ENCODE results near the gene KRT25. TPM values are rescaled to one million over a fixed set of nuclear protein-coding genes. Genes with fewer than 3 reads are reported as not detected.
A peak's percentile ranks its signal among the peaks of the same experiment; 100 is the strongest.

Gene KRT25
- total RNA-seq, 1 donor from 2014 or later, result not detected

- Mint-ChIP-seq H3K27ac (no peak overlapping the region), H3K4me1 (ENCODE audit: low read depth) (peaks cover 1% of the 10 kb centered on the region), H3K36me3 (ENCODE audit: insufficient read depth) (no peaks in the 10 kb centered on the region), H3K9me3 (ENCODE audit: low read depth) (no peaks in the 10 kb centered on the region), H3K4me3 (ENCODE audit: low read depth) (no peak overlapping the region), H3K27me3 (no peaks in the 10 kb centered on the region)
- DNase-seq (ENCODE audit: low spot score, unreplicated experiment), result no peak
- TF ChIP-seq, protein P1, sequence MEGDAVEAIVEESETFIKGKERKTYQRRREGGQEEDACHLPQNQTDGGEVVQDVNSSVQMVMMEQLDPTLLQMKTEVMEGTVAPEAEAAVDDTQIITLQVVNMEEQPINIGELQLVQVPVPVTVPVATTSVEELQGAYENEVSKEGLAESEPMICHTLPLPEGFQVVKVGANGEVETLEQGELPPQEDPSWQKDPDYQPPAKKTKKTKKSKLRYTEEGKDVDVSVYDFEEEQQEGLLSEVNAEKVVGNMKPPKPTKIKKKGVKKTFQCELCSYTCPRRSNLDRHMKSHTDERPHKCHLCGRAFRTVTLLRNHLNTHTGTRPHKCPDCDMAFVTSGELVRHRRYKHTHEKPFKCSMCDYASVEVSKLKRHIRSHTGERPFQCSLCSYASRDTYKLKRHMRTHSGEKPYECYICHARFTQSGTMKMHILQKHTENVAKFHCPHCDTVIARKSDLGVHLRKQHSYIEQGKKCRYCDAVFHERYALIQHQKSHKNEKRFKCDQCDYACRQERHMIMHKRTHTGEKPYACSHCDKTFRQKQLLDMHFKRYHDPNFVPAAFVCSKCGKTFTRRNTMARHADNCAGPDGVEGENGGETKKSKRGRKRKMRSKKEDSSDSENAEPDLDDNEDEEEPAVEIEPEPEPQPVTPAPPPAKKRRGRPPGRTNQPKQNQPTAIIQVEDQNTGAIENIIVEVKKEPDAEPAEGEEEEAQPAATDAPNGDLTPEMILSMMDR (IDR thresholded peaks at IDR 0.05; ENCODE audit: unreplicated experiment), result no peak
Measured at GRCh38 chr17:40714473-40714872, 40.7 kb downstream of the KRT25 start.

- no peak overlapping the region for H3K27ac Mint-ChIP-seq
- H3K4me1 Mint-ChIP-seq (ENCODE audit: low read depth), result no peaks in the 10 kb centered on the region
- peaks cover 2% of the 10 kb centered on the region for H3K27me3 Mint-ChIP-seq
- TF ChIP-seq, protein P1 (IDR thresholded peaks at IDR 0.05; ENCODE audit: unreplicated experiment), result no peak
- no peak for DNase-seq (ENCODE audit: low spot score, unreplicated experiment)
- no peaks in the 10 kb centered on the region for H3K36me3 Mint-ChIP-seq (ENCODE audit: insufficient read depth)
- no peaks in the 10 kb centered on the region for H3K9me3 Mint-ChIP-seq (ENCODE audit: low read depth)
- H3K4me3 Mint-ChIP-seq (ENCODE audit: low read depth), result no peak overlapping the region
Measured at GRCh38 chr17:40707745-40708144, 47.4 kb downstream of the KRT25 start.

DNA sequence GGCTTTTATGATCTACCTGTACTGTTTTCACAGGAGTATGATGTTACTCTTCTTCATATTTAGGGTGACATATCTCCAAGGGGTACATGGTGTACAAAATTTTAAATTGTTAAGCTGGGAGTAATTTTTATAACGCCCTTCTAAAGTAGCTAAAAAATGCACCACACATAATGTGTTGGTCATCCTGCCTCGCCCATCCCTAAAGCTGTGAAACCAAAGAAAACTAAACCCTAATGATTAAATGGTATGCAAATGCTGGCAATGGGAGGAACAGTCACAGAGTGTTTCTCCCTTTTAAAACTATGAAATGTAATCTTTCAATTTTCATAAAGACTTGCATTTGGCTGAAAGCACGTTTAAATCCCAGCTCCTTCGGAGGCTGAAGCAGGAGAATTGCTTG is 49.5 kb downstream of the KRT25 start:
- Mint-ChIP-seq H3K4me3 (ENCODE audit: low read depth) (no peak overlapping the region), H3K27me3 (peaks cover 2% of the 10 kb centered on the region), H3K27ac (no peak overlapping the region), H3K36me3 (ENCODE audit: insufficient read depth) (no peaks in the 10 kb centered on the region), H3K9me3 (ENCODE audit: low read depth) (no peaks in the 10 kb centered on the region), H3K4me1 (ENCODE audit: low read depth) (no peaks in the 10 kb centered on the region)
- no peak for DNase-seq (ENCODE audit: low spot score, unreplicated experiment)
- TF ChIP-seq, protein P1 (IDR thresholded peaks at IDR 0.05; ENCODE audit: unreplicated experiment), result no peak

GRCh38 chr17:40703652-40704051 is 51.5 kb downstream of the KRT25 start, which contains the start of gene KRT24:
KRT24 (minus strand) TSS chr17:40703752; CDS start chr17:40703693, 59 bp downstream.
- Mint-ChIP-seq H3K4me3 (ENCODE audit: low read depth) (no peak within 1 kb of the TSS), H3K36me3 (ENCODE audit: insufficient read depth) (no peaks in the 10 kb centered on the region), H3K4me1 (ENCODE audit: low read depth) (no peaks in the 10 kb centered on the region), H3K9me3 (ENCODE audit: low read depth) (no peaks in the 10 kb centered on the region), H3K27me3 (peaks cover 2% of the 10 kb centered on the region), H3K27ac (peak within 1 kb of the TSS; percentile 45)
- DNase-seq (ENCODE audit: low spot score, unreplicated experiment), result no peak
- TF ChIP-seq, protein P1 (IDR thresholded peaks at IDR 0.05; ENCODE audit: unreplicated experiment), result no peak

DNA sequence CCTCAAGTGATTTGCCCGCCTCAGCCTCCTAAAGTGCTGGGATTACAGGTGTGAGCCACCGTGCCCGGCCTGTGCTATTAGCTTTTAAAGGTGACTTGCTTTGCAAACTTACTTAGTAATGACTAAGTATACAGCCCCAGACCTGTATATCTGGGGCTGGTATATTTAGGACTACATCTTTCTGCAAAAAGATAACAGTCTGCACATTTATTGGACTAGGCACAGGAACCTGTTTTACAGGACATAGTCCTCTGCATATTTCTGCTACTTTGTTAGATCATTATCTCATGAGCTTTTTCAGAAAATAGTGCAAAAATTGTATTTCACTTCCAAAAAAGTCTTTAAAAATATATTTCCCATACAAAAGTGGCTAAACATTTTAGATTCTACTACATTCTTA is 52.9 kb downstream of the KRT25 start:
- Mint-ChIP-seq H3K4me1 (ENCODE audit: low read depth) (peaks cover 6% of the 10 kb centered on the region), H3K4me3 (ENCODE audit: low read depth) (no peak overlapping the region), H3K9me3 (ENCODE audit: low read depth) (no peaks in the 10 kb centered on the region), H3K27ac (no peak overlapping the region), H3K27me3 (peaks cover 2% of the 10 kb centered on the region), H3K36me3 (ENCODE audit: insufficient read depth) (no peaks in the 10 kb centered on the region)
- no peak for DNase-seq (ENCODE audit: low spot score, unreplicated experiment)
- TF ChIP-seq, protein P1 (IDR thresholded peaks at IDR 0.05; ENCODE audit: unreplicated experiment), result no peak
